Ovary (tissue), 9 donors: Measurements from ENCODE around the gene TMEM205. TPM values are rescaled to one million over a fixed set of nuclear protein-coding genes. Genes with fewer than 3 reads are reported as not detected.
"Not testable (repeated sequence)": the region's sequence is repeated elsewhere in the genome, so short reads cannot be mapped to it uniquely, and the experiment has no call there.

ENCODE experiments used
- DNase-seq, 5 donors: peaks; one replicate each; pipeline ENCODE4 v3.0.0-alpha.2; 2019 to 2020
- H3K27ac ChIP-seq, 2 donors: fragments of 200-600 bp; one replicate each; pipeline versions ENCODE4 v1.5.1 to v1.8.0; 2019 to 2022
- H3K27me3 ChIP-seq: fragments of 200-600 bp; one replicate; pipeline ENCODE4 v1.8.0; 2022
- H3K36me3 ChIP-seq: fragments of 200-600 bp; sonication (generic); one replicate; pipeline ENCODE4 v1.5.1; 2019
- H3K4me1 ChIP-seq: one replicate; pipeline ENCODE4 v1.8.1; 2013; ENCODE audit warnings: mild to moderate bottlenecking, moderate library complexity; ENCODE audit not compliant: insufficient read depth
- H3K4me3 ChIP-seq: fragments of 200-600 bp; sonication (generic); one replicate; pipeline ENCODE4 v1.5.1; 2017
- H3K9me3 ChIP-seq, 2 donors: fragments of 200-600 bp in 1 of 2; sonication (generic) in 1 of 2; one replicate each; pipeline versions ENCODE4 v1.5.1 to v1.8.1; 2013 to 2019; ENCODE audit warnings: mild to moderate bottlenecking in 1 of 2, moderate library complexity in 1 of 2
- EP300 ChIP-seq: sonication (generic); formaldehyde crosslinking; IDR thresholded peaks from one replicate; pipeline ENCODE4 v1.6.1; 2017; ENCODE audit warnings: antibody characterized with exemption
- POLR2A ChIP-seq: fragments of 450-650 bp; IDR thresholded peaks from one replicate; pipeline ENCODE4 v1.6.1; 2017; ENCODE audit warnings: antibody characterized with exemption, mild to moderate bottlenecking, moderate library complexity
- WGBS, 3 donors: extraction: QIAGEN DNeasy Blood & Tissue Kit in 1 of 3; methylation state at CpG; one replicate each; pipeline versions ENCODE4 v1.1.5 to v1.1.7; 2013 to 2017; 5-methylcytosine and 5-hydroxymethylcytosine counted together
- intact Hi-C, 4 donors: fragments of 100-400 bp; cut with DNase I; formaldehyde crosslinking; loops; one replicate each; pipeline versions ENCODE4 v1.11.0 to v1.15.1; 2022 to 2023
- polyA plus RNA-seq, 2 donors: library from polyadenylated mRNA; stranded (reverse); fragments of 200-250 nt in 1 of 2; fragments of 350-450 nt in 1 of 2; fragmentation: Illumina TruSeq in 1 of 2; extraction: RNeasy Lipid Tissue Mini Kit (QIAGEN cat#74804) in 1 of 2; gene quantifications; one replicate each; pipeline ENCODE4 v1.2.3, GENCODE V29; 2013 to 2014
- total RNA-seq, 7 donors: library from RNA; depleted of rRNA in 2 of 7; stranded (reverse); fragments of >200 nt in 2 of 7; fragmentation: NEBNext Ultra II Directional in 3 of 7; extraction: Animal tissue kit (Norgen Biotek cat#: 25700) in 3 of 7; gene quantifications; one replicate each; pipeline versions ENCODE4 v1.1.0 to v1.2.4, GENCODE V29; 2016 to 2023
- TF ChIP-seq, protein P1 (sequence below), 3 donors: fragments of 450-650 bp in 2 of 3; fragments of 200-600 bp in 1 of 3; IDR thresholded peaks; one replicate each; pipeline versions ENCODE4 v1.5.1 to v1.8.0; 2016 to 2022; ENCODE audit warnings: antibody characterized with exemption in 3 of 3, mild to moderate bottlenecking in 1 of 3
- donor health status: DM: no; HTN: no; CAD: no; lungs with moderate emphysema.
- donor health status: DM: no; HTN: no; CAD: no.
- donor health status: Bipolar disorder and iron deficiency.
- donor health status: DM: yes; HTN: yes; CAD: no.
- donor health status: DM: no; HTN: no; CAD: no.
- donor health status: DM: yes; HTN: yes; CAD: no.

The TMEM205 gene
- total and polyA plus RNA-seq, 9 donors = 64.0 to 296 (median 80.5) TPM

DNA sequence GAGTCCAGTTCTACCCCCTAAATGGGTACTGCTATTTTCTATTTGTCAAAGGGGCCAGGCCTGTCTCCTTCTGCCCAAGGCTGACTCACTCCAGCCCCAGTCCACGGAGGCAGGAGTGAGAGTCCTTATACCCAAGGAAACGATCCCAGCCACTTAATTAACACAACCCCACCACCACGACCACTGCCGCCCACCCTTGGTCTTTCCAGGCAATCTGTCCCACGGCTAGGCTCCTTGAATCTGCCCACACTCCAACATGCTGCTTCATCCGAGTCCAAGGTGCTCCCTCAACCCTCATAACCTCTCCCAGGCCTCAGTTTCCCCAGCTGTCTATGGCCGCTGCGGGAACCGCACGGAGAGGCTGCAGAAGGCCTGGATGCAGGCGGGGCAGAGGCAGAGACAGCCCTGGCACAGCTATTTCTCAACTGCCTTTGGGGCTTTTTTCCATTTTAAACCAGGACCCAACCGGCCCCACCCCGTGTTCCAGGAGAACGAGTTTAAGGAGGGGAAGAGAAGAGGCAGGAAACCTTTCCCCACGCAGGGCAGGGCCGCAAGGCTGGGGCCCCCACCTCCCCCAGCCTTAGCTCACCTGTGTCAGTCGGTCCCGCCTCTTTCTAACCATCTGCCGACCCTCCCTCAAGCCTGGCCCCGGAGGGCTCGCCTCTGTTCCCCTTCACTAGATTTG lies 7.4 kb downstream of the TMEM205 start:
- peak in 1 of 5 donors; percentile 39 for DNase-seq
- TF ChIP-seq EP300 = no peak
- TF ChIP-seq, protein P1, sequence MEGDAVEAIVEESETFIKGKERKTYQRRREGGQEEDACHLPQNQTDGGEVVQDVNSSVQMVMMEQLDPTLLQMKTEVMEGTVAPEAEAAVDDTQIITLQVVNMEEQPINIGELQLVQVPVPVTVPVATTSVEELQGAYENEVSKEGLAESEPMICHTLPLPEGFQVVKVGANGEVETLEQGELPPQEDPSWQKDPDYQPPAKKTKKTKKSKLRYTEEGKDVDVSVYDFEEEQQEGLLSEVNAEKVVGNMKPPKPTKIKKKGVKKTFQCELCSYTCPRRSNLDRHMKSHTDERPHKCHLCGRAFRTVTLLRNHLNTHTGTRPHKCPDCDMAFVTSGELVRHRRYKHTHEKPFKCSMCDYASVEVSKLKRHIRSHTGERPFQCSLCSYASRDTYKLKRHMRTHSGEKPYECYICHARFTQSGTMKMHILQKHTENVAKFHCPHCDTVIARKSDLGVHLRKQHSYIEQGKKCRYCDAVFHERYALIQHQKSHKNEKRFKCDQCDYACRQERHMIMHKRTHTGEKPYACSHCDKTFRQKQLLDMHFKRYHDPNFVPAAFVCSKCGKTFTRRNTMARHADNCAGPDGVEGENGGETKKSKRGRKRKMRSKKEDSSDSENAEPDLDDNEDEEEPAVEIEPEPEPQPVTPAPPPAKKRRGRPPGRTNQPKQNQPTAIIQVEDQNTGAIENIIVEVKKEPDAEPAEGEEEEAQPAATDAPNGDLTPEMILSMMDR (IDR thresholded peaks at IDR 0.05) = no peak
- no peaks in the 10 kb centered on the region for H3K9me3 ChIP-seq
- peak overlapping the region; percentile 95 for H3K4me3 ChIP-seq
- H3K4me1 ChIP-seq = peaks cover 8% of the 10 kb centered on the region
- H3K27me3 ChIP-seq = no peaks in the 10 kb centered on the region
- 35 to 50% (median 43%) methylated on average over 21 of the region's 21 CpGs for WGBS, 3 donors
- H3K36me3 ChIP-seq = no peaks in the 10 kb centered on the region
- H3K27ac ChIP-seq = peak overlapping the region; percentile 78 to 80
- intact Hi-C loops = loop anchor here in 1 of 4 donors (5.0 kb wide), 1 partner anchor 46 kb away; no protein-coding TSS in a partner anchor

GRCh38 chr19:11338121-11338520 lies 7.9 kb downstream of the TMEM205 start:
- no peaks in the 10 kb centered on the region for H3K27me3 ChIP-seq
- peaks cover 4% of the 10 kb centered on the region for H3K4me1 ChIP-seq
- H3K27ac ChIP-seq = no peak overlapping the region
- TF ChIP-seq POLR2A (no peak), EP300 (no peak)
- WGBS, 3 donors = 94 to 98% (median 96%) methylated on average over 7 of the region's 7 CpGs
- H3K9me3 ChIP-seq = no peaks in the 10 kb centered on the region
- H3K4me3 ChIP-seq = no peak overlapping the region
- intact Hi-C loops = loop anchor here in 1 of 4 donors (5.0 kb wide), 1 partner anchor 46 kb away; no protein-coding TSS in a partner anchor
- DNase-seq = no peak
- no peaks in the 10 kb centered on the region for H3K36me3 ChIP-seq

DNA sequence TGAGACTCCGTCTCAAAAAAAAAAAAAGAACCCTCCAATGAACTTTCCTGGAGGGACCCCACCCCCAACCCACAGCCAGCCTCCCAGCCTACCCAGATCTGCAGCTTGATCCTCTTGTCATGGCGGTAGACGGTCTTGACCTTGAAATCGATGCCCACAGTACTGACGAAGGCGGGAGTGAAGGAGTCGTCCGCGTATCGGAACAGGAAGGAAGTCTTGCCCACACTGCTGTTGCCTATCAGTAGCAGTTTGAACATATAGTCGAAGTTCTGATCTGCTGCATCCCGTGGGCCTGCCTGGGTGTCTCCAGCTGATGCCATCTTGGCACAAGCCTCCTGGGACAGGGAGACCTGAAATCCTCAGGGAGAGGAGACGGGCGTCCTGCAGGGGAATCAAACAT lies 9.0 kb downstream of the TMEM205 start:
- H3K4me3 ChIP-seq = no peak overlapping the region
- no peaks in the 10 kb centered on the region for H3K27me3 ChIP-seq
- TF ChIP-seq, protein P1 (IDR thresholded peaks at IDR 0.05) = no peak
- H3K27ac ChIP-seq = no peak overlapping the region
- WGBS, 3 donors = 77 to 84% (median 84%) methylated on average over 14 of the region's 14 CpGs
- intact Hi-C loops = loop anchor here in 1 of 4 donors (5.0 kb wide), 1 partner anchor 45 kb away; no protein-coding TSS in a partner anchor
- DNase-seq = peak in 1 of 5 donors; percentile 23
- peaks cover 4% of the 10 kb centered on the region for H3K4me1 ChIP-seq
- H3K36me3 ChIP-seq = no peaks in the 10 kb centered on the region
- H3K9me3 ChIP-seq = no peaks in the 10 kb centered on the region

GRCh38 chr19:11335449-11336146 lies 10.5 kb downstream of the TMEM205 start:
- no peak overlapping the region for H3K27ac ChIP-seq
- DNase-seq = peak in 1 of 5 donors; percentile 8
- peaks cover 4% of the 10 kb centered on the region for H3K4me1 ChIP-seq
- 88 to 92% (median 90%) methylated on average over 17 of the region's 17 CpGs for WGBS, 3 donors
- no peaks in the 10 kb centered on the region for H3K9me3 ChIP-seq
- H3K4me3 ChIP-seq = no peak overlapping the region
- TF ChIP-seq EP300 (no peak), POLR2A (no peak)
- TF ChIP-seq, protein P1 (IDR thresholded peaks at IDR 0.05) = no peak
- intact Hi-C loops = loop anchor here in 1 of 4 donors (5.0 kb wide), 1 partner anchor 43 kb away; no protein-coding TSS in a partner anchor
- no peaks in the 10 kb centered on the region for H3K27me3 ChIP-seq
- H3K36me3 ChIP-seq = no peaks in the 10 kb centered on the region

DNA sequence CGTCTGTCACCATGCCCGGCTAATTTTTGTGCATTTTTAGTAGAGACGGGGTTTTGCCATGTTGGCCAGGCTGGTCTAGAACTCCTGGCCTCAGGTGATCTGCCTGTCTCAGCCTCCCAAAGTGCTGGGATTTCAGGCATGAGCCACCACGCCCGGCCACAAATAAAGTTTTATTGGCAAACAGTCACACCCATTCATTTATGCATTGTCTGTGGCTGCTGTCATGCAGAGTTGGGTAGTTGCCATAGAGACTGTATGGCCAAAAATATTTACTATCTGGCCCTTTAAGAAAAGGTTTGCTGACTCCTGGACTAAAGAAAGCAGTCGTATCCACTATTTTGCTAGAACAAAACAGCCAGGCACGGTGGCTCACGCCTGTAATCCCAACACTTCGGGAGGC lies 12.2 kb downstream of the TMEM205 start:
- H3K4me1 ChIP-seq, H3K36me3 ChIP-seq, intact Hi-C loops, H3K27ac ChIP-seq, H3K27me3 ChIP-seq, H3K4me3 ChIP-seq, H3K9me3 ChIP-seq: not testable (repeated sequence)
- peak in 1 of 5 donors; percentile 8 for DNase-seq
- WGBS, 3 donors = 81 to 86% (median 81%) methylated on average over 9 of the region's 9 CpGs
